Myocyte (in vitro differentiated cells): Measurements from ENCODE around the gene AMOT. TPM values are rescaled to one million over a fixed set of nuclear protein-coding genes. Genes with fewer than 3 reads are reported as not detected.

Experiments used
- DNase-seq: peaks from one replicate; pipeline ENCODE4 v3.0.0-alpha.2; 2012; ENCODE audit warnings: low read depth
- total RNA-seq: library from RNA; depleted of rRNA; stranded (reverse); fragments of >200 nt; gene quantifications from 2 replicates; pipeline ENCODE4 v1.2.3, GENCODE V29; 2014

The AMOT gene
- total RNA-seq, 1 donor from 2014 or later, result 3.1 TPM

- DNase-seq, result no peak
These were observed 93.6 kb downstream of the AMOT start for GRCh38 chrX:112746812-112747595.

- no peak for DNase-seq
These were observed 102.1 kb downstream of the AMOT start for GRCh38 chrX:112738347-112739033.

DNA sequence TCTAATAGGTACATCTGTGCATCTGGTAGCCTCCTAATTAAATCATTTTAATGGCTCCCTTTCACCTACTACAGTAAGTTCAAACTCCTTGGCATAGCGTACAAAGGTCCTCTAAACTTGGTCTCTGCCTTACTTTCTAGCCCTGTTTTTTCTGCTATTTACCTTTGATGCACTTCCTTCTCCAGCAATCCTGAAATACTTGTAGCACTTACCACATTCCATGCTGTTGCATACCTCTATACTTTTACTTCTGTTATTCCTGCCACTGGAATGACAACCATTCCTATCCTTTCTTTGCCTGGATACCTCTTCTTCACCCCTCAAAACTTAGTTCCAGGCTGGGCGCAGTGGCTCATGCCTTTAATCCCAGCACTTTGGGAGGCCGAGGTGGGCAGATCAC is 104.3 kb downstream of the AMOT start:
- DNase-seq, result no peak

DNA sequence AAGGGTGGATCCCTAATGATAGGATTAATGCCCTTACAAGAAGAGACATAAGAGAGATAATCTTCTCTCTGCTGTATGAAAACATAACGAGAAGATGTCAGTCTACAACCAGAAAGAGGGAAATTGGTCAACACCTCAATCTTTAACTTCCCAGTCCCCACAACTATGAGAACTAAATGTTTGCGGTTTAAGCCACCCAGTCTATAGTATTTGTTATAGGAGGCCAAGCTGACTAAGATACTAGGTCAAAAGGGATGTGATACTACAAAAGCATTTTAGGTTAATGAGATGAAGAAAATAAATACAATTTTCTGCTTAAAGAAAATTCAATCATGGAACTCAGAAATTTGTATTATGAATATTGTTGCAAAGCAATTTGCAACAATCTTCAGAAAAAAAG is 105.5 kb downstream of the AMOT start:
- DNase-seq, result no peak

- no peak for DNase-seq
These were observed 106.3 kb downstream of the AMOT start for GRCh38 chrX:112734290-112734689.

DNA sequence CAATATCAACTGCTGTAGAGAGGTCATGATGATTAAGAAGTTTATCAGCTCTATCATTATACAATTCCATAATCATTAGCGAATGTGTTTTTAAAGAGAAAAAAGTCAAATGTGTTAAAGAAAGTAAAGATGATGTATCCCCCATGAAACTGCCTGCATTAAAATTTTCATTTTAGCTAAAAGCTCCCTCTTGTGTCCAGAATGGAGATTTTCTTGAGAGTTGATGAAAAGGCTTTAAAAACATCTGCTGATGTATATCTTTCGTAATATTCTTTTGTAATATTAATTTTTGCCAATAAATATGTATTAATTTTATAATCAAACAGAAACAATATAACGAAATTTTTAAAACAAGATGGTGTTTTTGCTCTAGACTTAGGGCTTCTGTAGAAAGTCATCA is 108.8 kb downstream of the AMOT start:
- DNase-seq, result no peak

Other genes starting within 250 kb of the AMOT start
- gene LHFPL1, start 160.9 kb downstream of the AMOT start, total RNA-seq, result not detected in 2 replicates